HG02588 (cell line): Measurements from ENCODE around the gene PEAK1.
"Not testable (repeated sequence)": the region's sequence is repeated elsewhere in the genome, so short reads cannot be mapped to it uniquely, and the experiment has no call there.

Experiments used
- ATAC-seq: cut with Tn5 transposase; IDR thresholded peaks from one replicate; pipeline ENCODE4 v1.9.1; 2021; ENCODE audit warnings: mild to moderate bottlenecking, moderate library complexity; ENCODE audit not compliant: unreplicated experiment

Gene PEAK1

GRCh38 chr15:77426871-77427270 is 7.0 kb upstream of the PEAK1 start:
- ATAC-seq = no peak

- ATAC-seq = no peak
Measured at GRCh38 chr15:77426377-77426776, 6.5 kb upstream of the PEAK1 start.

GRCh38 chr15:77425104-77425503 is 5.2 kb upstream of the PEAK1 start:
- no peak for ATAC-seq

GRCh38 chr15:77421370-77421700 is 1.4 kb upstream of the PEAK1 start:
- no peak for ATAC-seq

- peak; percentile 28 for ATAC-seq
Measured at GRCh38 chr15:77420610-77421369, 886 bp upstream of the PEAK1 start, which contains the start of gene HMG20A. Gene HMG20A (plus strand): TSS chr15:77420888. CDS start chr15:77458408, 37,520 bp downstream.

- peak; percentile 34 for ATAC-seq
Measured at GRCh38 chr15:77418966-77419835, 703 bp downstream of the PEAK1 start.

- no peak for ATAC-seq
Measured at GRCh38 chr15:77418391-77418965, 1.4 kb downstream of the PEAK1 start.

GRCh38 chr15:77417602-77418001 is 2.3 kb downstream of the PEAK1 start:
- no peak for ATAC-seq

- ATAC-seq = no peak
Measured at GRCh38 chr15:77416954-77417353, 3.0 kb downstream of the PEAK1 start.

- ATAC-seq = no peak
Measured at GRCh38 chr15:77416148-77416455, 3.8 kb downstream of the PEAK1 start.

- no peak for ATAC-seq
Measured at GRCh38 chr15:77415450-77416147, 4.3 kb downstream of the PEAK1 start.

- no peak for ATAC-seq
Measured at GRCh38 chr15:77414789-77415442, 5.0 kb downstream of the PEAK1 start.

- no peak for ATAC-seq
Measured at GRCh38 chr15:77413699-77414349, 6.1 kb downstream of the PEAK1 start.

GRCh38 chr15:77412972-77413698 is 6.8 kb downstream of the PEAK1 start:
- ATAC-seq = no peak

- ATAC-seq = no peak
Measured at GRCh38 chr15:77411619-77411976, 8.3 kb downstream of the PEAK1 start.

- no peak for ATAC-seq
Measured at GRCh38 chr15:77410701-77411618, 8.9 kb downstream of the PEAK1 start.

- not testable (repeated sequence) for ATAC-seq
Measured at GRCh38 chr15:77410157-77410500, 9.8 kb downstream of the PEAK1 start.

- peak; percentile 57 for ATAC-seq
Measured at GRCh38 chr15:77409259-77410156, 10.4 kb downstream of the PEAK1 start.
